ENCODE data around the gene WDR17. TPM values are rescaled to one million over a fixed set of nuclear protein-coding genes. Genes with fewer than 3 reads are reported as not detected.
A peak's percentile ranks its signal among the peaks of the same experiment; 100 is the strongest.
"Not testable (repeated sequence)": the region's sequence is repeated elsewhere in the genome, so short reads cannot be mapped to it uniquely, and the experiment has no call there.

The WDR17 gene
- total and polyA plus RNA-seq, 5 donors, result 0.32 to 1.4 (median 1.2) TPM

DNA sequence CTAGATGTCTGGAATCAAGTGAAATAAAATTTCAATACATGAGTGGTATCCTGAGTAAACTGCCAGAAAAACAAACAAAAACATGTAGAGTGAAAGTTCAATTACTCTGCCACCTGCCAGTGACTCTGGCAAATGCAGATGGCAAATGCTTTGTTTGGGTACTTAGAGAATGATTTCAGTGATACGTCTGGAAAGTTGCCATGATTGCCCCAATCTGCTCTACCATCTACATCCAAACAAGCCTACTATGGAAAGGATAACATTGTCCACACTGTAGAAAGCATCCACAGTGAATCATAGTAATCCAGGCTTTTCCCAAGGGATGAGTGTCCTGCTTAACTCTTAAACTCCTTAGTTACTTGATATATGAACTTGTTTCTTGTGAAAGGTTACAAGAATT lies 126.3 kb downstream of the WDR17 start:
- DNase-seq (no peak), ATAC-seq (no peak)
- no peaks in the 10 kb centered on the region for H3K4me1 ChIP-seq (ENCODE audit: control insufficient read depth, insufficient read depth, low read length)
- no peak overlapping the region for H3K27ac ChIP-seq (ENCODE audit: low read length)
- intact Hi-C loops (cut with DNase I), result loop anchor here in 1 of 4 donors (10.0 kb wide), 1 partner anchor 123 kb away; the partner anchor contains the start of gene SPCS3
- no peaks in the 10 kb centered on the region for H3K27me3 ChIP-seq (ENCODE audit: control insufficient read depth, insufficient read depth)
- 26% methylated on average over 1 of the region's 1 CpG for WGBS
- H3K9me3 ChIP-seq (ENCODE audit: control insufficient read depth, low read length), result no peaks in the 10 kb centered on the region
- no peak overlapping the region for H3K4me3 ChIP-seq (ENCODE audit: low read length)

- ATAC-seq, result no peak
- no peak for DNase-seq
- Histone ChIP-seq H3K27me3 (ENCODE audit: control insufficient read depth, insufficient read depth) (no peaks in the 10 kb centered on the region), H3K4me1 (ENCODE audit: control insufficient read depth, insufficient read depth, low read length) (no peaks in the 10 kb centered on the region), H3K4me3 (ENCODE audit: low read length) (no peak overlapping the region), H3K27ac (ENCODE audit: low read length) (no peak overlapping the region), H3K9me3 (ENCODE audit: control insufficient read depth, low read length) (no peaks in the 10 kb centered on the region)
- WGBS, result 23% methylated on average over 4 of the region's 4 CpGs
- intact Hi-C loops (cut with DNase I), result loop anchor here in 1 of 4 donors (10.0 kb wide), 1 partner anchor 122 kb away; the partner anchor contains the start of gene SPCS3
These were observed 127.5 kb downstream of the WDR17 start for GRCh38 chr4:176193126-176193525.

GRCh38 chr4:176193938-176194337 lies 128.3 kb downstream of the WDR17 start:
- Histone ChIP-seq H3K27me3 (ENCODE audit: control insufficient read depth, insufficient read depth) (no peaks in the 10 kb centered on the region), H3K4me1 (ENCODE audit: control insufficient read depth, insufficient read depth, low read length) (no peaks in the 10 kb centered on the region), H3K4me3 (ENCODE audit: low read length) (no peak overlapping the region), H3K27ac (ENCODE audit: low read length) (no peak overlapping the region), H3K9me3 (ENCODE audit: control insufficient read depth, low read length) (no peaks in the 10 kb centered on the region)
- no peak for DNase-seq
- intact Hi-C loops (cut with DNase I), result loop anchor here in 1 of 4 donors (10.0 kb wide), 1 partner anchor 121 kb away; the partner anchor contains the start of gene SPCS3
- no peak for ATAC-seq
- 73% methylated on average over 3 of the region's 3 CpGs for WGBS

DNA sequence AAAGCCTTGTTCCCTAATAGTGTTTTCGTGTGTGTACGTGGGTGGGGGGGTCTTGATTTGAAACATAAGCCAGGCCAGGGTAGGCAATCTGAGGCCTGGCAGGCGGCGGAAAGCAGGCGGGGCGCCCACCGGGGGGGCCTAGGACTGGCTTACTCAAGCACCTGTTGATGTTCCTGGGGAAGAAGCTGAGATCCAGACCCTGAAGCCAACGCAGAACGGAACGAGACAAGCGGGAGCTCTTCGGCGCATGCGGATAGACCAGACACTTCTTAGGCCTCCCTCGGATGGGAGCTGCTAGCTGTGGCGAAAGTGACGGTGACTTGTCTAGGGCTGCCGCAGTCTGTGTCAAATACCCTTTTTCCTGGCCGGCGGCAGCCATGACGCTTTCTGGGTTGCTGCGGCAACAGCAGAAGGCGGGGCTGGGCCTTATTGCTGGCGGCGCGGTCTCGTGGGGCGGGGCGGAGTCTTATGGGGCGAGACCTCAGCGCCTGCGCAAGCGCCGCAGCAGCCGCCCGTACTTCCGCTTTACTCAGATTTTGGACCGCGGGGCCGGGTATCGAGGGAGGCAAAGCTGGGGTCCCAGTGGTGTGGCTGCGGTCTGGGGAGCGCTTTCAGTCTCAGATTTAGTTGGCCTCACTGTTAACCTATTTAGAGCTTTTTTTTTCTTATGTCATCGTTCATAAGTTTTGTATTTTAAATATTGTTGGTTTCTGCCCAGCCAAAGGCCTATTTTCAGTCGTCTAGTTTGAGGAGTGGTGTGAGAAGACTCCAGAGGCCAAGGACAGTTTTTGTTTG lies 129.7 kb downstream of the WDR17 start, which contains the start of gene SPATA4:
SPATA4 (minus strand) TSS at position 402 of the 795 bp plus-strand sequence; CDS start at position 379, 23 bp downstream.
- intact Hi-C loops (cut with DNase I), result loop anchor here in 1 of 4 donors (10.0 kb wide), 1 partner anchor 119 kb away; the partner anchor contains the start of gene SPCS3
- DNase-seq (peak; percentile 96 to 98 (median 98)), ATAC-seq (peak; percentile 100)
- under 1% methylated on average over 45 of the region's 45 CpGs for WGBS
- no peaks in the 10 kb centered on the region for H3K9me3 ChIP-seq (ENCODE audit: control insufficient read depth, low read length)
- H3K27ac ChIP-seq (ENCODE audit: low read length), result peak within 1 kb of the TSS; percentile 55
- peak within 1 kb of the TSS; percentile 65 for H3K4me3 ChIP-seq (ENCODE audit: low read length)
- no peaks in the 10 kb centered on the region for H3K27me3 ChIP-seq (ENCODE audit: control insufficient read depth, insufficient read depth)
- H3K4me1 ChIP-seq (ENCODE audit: control insufficient read depth, insufficient read depth, low read length), result no peaks in the 10 kb centered on the region

DNA sequence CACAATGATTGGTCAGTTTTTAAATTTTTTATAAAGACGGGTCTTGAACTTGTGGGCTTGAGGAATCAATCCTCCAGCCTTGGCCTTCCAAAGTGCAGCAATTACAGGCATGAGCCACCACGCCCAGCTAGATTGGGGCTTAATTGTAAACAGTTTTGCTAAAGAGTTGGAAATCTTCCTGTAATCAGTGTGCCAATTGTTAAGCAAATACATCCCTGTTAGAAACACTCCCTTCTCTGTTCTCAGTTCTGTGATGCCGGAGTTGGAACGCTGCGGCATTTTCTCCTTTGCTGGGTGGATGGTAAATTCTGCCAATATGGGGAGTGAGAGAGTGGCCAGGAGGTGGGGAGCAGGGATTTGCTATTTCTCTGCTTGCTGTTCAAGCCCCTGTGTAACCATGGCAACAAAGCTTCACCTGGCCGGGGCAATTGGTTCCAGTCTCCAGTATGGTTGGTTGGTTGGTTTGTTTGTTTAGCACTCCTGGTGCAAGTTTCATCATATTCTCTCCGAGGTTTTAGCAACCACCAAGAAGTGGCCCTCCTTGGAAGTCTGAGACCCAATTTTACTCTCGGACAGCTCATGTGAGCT lies 132.8 kb downstream of the WDR17 start:
- Histone ChIP-seq H3K4me1 (ENCODE audit: control insufficient read depth, insufficient read depth, low read length) (no peaks in the 10 kb centered on the region), H3K9me3 (ENCODE audit: control insufficient read depth, low read length) (no peaks in the 10 kb centered on the region), H3K27ac (ENCODE audit: low read length) (no peak overlapping the region), H3K4me3 (ENCODE audit: low read length) (no peak overlapping the region), H3K27me3 (ENCODE audit: control insufficient read depth, insufficient read depth) (no peaks in the 10 kb centered on the region)
- no peak for DNase-seq
- no peak for ATAC-seq
- intact Hi-C loops (cut with DNase I), result loop anchor here in 1 of 4 donors (10.0 kb wide), 1 partner anchor 116 kb away; the partner anchor contains the start of gene SPCS3
- 80% methylated on average over 8 of the region's 8 CpGs for WGBS

- Histone ChIP-seq H3K9me3 (ENCODE audit: control insufficient read depth, low read length) (no peaks in the 10 kb centered on the region), H3K4me1 (ENCODE audit: control insufficient read depth, insufficient read depth, low read length) (no peaks in the 10 kb centered on the region)
- intact Hi-C loops (cut with DNase I), result no loop called here
These were observed 139.7 kb downstream of the WDR17 start for GRCh38 chr4:176205299-176205698.

DNA sequence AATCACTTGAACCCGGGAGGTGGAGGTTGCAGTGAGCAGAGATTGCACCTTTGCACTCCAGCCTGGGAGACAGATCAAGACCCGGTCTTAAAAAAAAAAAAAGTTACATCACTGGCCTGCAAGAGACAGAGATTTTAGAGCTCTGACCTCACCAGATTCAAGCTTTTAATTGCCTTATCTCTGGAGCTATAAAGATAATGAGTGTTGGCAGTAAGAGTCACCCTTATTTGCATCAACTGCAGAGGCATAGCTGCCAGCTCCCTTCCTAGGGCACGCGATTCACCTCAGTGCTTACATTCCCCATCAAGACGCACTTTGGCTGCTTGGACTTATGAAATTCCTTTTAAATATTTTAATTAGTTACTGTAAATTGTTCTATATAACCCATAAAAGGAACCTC lies 142.2 kb downstream of the WDR17 start:
- WGBS, result 62% methylated on average over 5 of the region's 5 CpGs
- intact Hi-C loops (cut with DNase I), result no loop called here
- H3K27me3 ChIP-seq (ENCODE audit: control insufficient read depth, insufficient read depth), result no peaks in the 10 kb centered on the region
- no peak overlapping the region for H3K4me3 ChIP-seq (ENCODE audit: low read length)
- no peak overlapping the region for H3K27ac ChIP-seq (ENCODE audit: low read length)
- no peak for DNase-seq
- H3K4me1 ChIP-seq (ENCODE audit: control insufficient read depth, insufficient read depth, low read length), result no peaks in the 10 kb centered on the region
- no peaks in the 10 kb centered on the region for H3K9me3 ChIP-seq (ENCODE audit: control insufficient read depth, low read length)
- ATAC-seq, result no peak

More at GRCh38 chr4:176205299-176205698, 139.7 kb downstream of the WDR17 start:
- no peak for ATAC-seq
- Histone ChIP-seq H3K27me3 (ENCODE audit: control insufficient read depth, insufficient read depth) (no peaks in the 10 kb centered on the region), H3K27ac (ENCODE audit: low read length) (no peak overlapping the region), H3K4me3 (ENCODE audit: low read length) (no peak overlapping the region)
- no peak for DNase-seq
- 53% methylated on average over 4 of the region's 4 CpGs for WGBS

DNA sequence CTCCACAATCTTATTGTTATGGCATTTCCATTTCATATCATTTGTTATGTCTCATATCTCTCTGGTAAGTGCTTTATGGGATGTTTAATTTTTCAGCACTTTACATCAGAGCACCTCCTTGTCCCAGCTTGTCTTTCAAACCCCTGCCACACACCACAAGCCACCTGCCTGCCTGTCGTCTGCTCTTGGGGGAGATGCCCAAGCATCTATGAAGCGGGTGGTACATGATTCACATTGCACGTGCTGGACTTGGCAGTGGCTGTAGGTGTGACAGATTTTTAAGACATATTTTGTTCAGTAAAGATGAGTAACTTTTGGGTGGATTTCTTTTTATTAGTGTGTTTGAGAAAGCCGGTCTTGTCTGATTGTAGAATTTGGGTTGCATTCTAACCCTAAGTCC lies 143.9 kb downstream of the WDR17 start:
- 83% methylated on average over 4 of the region's 4 CpGs for WGBS
- Histone ChIP-seq H3K4me1 (ENCODE audit: control insufficient read depth, insufficient read depth, low read length) (no peaks in the 10 kb centered on the region), H3K27me3 (ENCODE audit: control insufficient read depth, insufficient read depth) (no peaks in the 10 kb centered on the region), H3K27ac (ENCODE audit: low read length) (no peak overlapping the region), H3K9me3 (ENCODE audit: control insufficient read depth, low read length) (no peaks in the 10 kb centered on the region), H3K4me3 (ENCODE audit: low read length) (no peak overlapping the region)
- ATAC-seq, result no peak
- intact Hi-C loops (cut with DNase I), result no loop called here
- DNase-seq, result no peak

DNA sequence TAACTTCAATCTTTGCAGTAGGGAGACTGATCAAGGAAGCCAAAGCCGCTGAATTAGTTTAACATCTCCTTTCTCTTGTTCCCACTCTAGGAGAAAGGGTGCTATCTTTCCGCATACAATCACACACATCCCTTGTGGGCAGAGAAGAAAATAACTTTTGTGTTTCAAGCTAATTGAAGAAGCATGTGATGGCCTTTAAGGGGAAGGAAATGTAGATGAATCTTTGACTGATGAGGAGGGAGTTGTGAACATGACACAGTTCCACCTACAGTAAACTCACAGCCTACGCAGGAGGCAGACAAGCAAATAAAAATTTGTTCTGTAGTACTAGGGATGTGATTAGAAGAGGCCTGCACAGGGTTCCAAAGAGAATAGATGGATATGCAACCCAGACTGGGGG lies 144.5 kb downstream of the WDR17 start:
- no peak overlapping the region for H3K4me3 ChIP-seq (ENCODE audit: low read length)
- H3K27ac ChIP-seq (ENCODE audit: low read length), result no peak overlapping the region
- 87% methylated on average over 3 of the region's 3 CpGs for WGBS
- H3K9me3 ChIP-seq (ENCODE audit: control insufficient read depth, low read length), result no peaks in the 10 kb centered on the region
- H3K4me1 ChIP-seq (ENCODE audit: control insufficient read depth, insufficient read depth, low read length), result no peaks in the 10 kb centered on the region
- no peaks in the 10 kb centered on the region for H3K27me3 ChIP-seq (ENCODE audit: control insufficient read depth, insufficient read depth)
- ATAC-seq (no peak), DNase-seq (no peak)
- intact Hi-C loops (cut with DNase I), result no loop called here

DNA sequence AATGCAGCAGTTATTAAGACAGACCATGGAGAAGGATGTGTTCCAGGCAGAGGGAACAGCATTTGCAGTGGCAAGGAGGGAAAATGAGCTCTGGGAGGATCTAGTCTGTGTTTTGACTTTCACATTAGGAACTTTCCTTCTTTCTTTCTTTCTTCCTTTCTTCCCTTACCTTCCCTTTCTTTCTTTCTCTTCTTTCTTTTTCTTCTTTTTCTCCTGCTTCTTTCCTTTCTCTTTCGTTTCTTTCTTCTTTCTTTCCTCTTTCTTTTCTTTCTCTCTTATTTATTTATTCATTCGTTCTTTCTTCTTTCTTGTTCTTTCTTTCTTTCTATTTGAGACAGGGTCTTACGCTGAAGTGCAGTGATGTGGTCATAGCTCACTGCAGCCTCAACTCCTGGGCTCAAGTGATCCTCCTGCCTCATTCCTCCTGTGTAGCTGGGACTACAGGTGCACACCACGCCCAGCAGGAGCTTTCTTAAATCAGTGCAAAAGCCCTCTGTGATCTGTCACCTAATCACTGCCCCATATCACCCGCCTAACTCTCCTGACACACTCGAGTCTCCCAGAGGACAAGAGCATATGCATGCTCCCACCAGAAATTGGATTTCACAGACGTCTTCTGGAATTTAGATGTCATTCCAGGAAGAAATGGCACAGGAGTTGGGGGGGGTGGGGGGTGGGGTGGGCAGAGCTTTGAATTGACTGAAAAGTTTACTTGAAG lies 145.1 kb downstream of the WDR17 start:
- 70% methylated on average over 7 of the region's 7 CpGs for WGBS
- no peak for DNase-seq
- Histone ChIP-seq H3K27ac (ENCODE audit: low read length) (no peak overlapping the region), H3K9me3 (ENCODE audit: control insufficient read depth, low read length) (no peaks in the 10 kb centered on the region), H3K4me3 (ENCODE audit: low read length) (no peak overlapping the region), H3K4me1 (ENCODE audit: control insufficient read depth, insufficient read depth, low read length) (no peaks in the 10 kb centered on the region), H3K27me3 (ENCODE audit: control insufficient read depth, insufficient read depth) (no peaks in the 10 kb centered on the region)
- intact Hi-C loops (cut with DNase I), result no loop called here
- no peak for ATAC-seq

DNA sequence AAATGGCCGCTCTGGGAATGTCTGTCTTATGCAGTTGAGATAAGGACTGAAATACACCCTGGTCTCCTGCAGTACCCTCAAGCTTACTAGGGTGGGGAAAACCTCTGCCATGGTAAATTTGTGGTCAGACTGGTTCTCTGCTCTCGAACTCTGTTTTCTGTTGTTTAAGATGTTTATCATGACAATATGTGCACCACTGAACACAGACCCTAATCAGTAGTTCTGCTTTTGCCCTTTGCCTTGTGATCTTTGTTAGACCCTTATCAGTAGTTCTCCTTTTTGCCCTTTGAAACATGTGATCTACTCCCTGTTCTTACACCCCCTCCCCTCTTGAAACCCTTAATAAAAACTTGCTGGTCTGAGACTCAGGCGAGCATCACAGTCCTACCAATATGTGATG lies 146.7 kb downstream of the WDR17 start:
- H3K9me3 ChIP-seq (ENCODE audit: control insufficient read depth, low read length); H3K4me3 ChIP-seq (ENCODE audit: low read length); H3K27me3 ChIP-seq (ENCODE audit: control insufficient read depth, insufficient read depth); H3K27ac ChIP-seq (ENCODE audit: low read length); H3K4me1 ChIP-seq (ENCODE audit: control insufficient read depth, insufficient read depth, low read length); DNase-seq; intact Hi-C loops (cut with DNase I); ATAC-seq: not testable (repeated sequence)
- 89% methylated on average over 3 of the region's 3 CpGs for WGBS
